Measurements from ENCODE around the gene MTFP1.

MTFP1 gene

DNA sequence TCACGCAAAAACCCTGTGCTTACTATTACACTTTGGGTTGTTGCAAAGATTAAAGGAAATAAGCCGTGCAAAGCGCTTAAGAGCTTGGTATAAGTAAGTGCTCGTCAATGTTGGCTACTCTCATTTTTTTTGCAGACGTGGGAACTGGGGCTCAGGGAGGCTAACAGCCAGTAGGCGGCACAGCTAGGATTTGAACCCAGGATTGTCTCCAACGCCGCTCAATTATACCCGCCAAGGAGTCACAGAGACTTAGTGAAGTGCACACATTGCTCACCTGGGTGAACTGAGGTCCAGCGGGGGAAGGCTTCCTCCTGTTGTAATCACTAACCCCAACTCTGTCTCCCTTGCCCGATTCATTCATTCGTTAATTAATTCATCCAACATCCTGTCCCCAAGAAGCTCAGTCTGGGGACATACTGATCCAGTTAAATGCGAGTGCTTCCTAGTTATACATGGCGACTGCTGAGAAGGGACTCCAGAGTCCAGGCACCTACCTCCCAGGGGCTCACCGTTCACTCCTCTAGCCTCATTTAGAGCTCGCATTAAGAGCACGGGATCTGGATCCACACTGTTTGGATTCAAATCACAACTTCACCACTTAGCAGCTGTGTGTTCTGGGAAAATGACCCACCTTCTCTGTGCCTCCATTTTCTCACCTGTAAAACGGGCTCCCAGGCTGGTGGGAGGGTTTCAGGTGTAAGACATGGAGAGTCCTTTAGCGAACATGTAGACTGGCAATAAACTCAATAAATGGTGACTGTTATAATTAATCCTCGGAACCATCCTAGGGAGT is 838 bp upstream of the MTFP1 start:
- no peaks in the 10 kb centered on the region for H3F3A ChIP-seq (ENCODE audit: insufficient read depth, low read length)
- H3K79me2 ChIP-seq (ENCODE audit: insufficient read depth, low read length), result no peaks in the 10 kb centered on the region
- H4K20me1 ChIP-seq (ENCODE audit: insufficient read depth, low read length), result no peaks in the 10 kb centered on the region
- no peaks in the 10 kb centered on the region for H3K27me3 ChIP-seq (ENCODE audit: insufficient read depth, low read length)
- peak overlapping the region; percentile 87 for H3K9ac ChIP-seq (ENCODE audit: low read length)
- H3K36me3 ChIP-seq (ENCODE audit: insufficient read depth, low read length), result peaks cover 30% of the 10 kb centered on the region
- peak overlapping the region; percentile 80; the same call in 1 of the 2 replicates for H2AFZ ChIP-seq (ENCODE audit: low read length)
- peak overlapping the region; percentile 81 for H3K4me3 ChIP-seq (ENCODE audit: low read depth, low read length, poor library complexity, severe bottlenecking)
- TF ChIP-seq EZH2 (IDR thresholded peaks at IDR 0.05; ENCODE audit: borderline replicate concordance, low read length), result no peak
- TF ChIP-seq, protein P1, sequence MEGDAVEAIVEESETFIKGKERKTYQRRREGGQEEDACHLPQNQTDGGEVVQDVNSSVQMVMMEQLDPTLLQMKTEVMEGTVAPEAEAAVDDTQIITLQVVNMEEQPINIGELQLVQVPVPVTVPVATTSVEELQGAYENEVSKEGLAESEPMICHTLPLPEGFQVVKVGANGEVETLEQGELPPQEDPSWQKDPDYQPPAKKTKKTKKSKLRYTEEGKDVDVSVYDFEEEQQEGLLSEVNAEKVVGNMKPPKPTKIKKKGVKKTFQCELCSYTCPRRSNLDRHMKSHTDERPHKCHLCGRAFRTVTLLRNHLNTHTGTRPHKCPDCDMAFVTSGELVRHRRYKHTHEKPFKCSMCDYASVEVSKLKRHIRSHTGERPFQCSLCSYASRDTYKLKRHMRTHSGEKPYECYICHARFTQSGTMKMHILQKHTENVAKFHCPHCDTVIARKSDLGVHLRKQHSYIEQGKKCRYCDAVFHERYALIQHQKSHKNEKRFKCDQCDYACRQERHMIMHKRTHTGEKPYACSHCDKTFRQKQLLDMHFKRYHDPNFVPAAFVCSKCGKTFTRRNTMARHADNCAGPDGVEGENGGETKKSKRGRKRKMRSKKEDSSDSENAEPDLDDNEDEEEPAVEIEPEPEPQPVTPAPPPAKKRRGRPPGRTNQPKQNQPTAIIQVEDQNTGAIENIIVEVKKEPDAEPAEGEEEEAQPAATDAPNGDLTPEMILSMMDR (IDR thresholded peaks at IDR 0.05; ENCODE audit: low read length), result peak; percentile 19; the same call in 1 of the 2 replicates
- H3K9me2 ChIP-seq (ENCODE audit: low read depth, low read length), result no peaks in the 10 kb centered on the region
- H3K4me1 ChIP-seq (ENCODE audit: insufficient read depth, low read length, severe bottlenecking), result peaks cover 43% of the 10 kb centered on the region
- peak overlapping the region; percentile 81 for H3K4me2 ChIP-seq (ENCODE audit: low read length)
- H3K9me3 ChIP-seq (ENCODE audit: low read length), result no peaks in the 10 kb centered on the region
- H3K27ac ChIP-seq (ENCODE audit: low read depth, low read length, poor library complexity, severe bottlenecking), result peak overlapping the region; percentile 67

DNA sequence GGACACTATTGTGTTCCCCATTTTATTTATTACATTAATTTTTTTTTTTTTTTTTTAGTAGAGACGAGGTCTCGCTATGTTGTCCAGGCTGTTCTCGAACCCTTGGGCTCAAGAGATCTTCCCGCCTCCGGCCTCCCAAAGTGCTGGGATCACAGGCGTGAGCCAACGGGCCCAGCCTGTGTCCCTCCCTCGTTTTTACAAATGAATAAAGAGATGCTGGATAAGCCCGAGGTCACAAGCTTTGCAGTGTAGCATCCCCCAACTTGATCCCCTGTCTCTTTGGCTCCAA is 297 bp upstream of the MTFP1 start:
- no peak for TF ChIP-seq EZH2 (IDR thresholded peaks at IDR 0.05; ENCODE audit: borderline replicate concordance, low read length)
- TF ChIP-seq, protein P1 (IDR thresholded peaks at IDR 0.05; ENCODE audit: low read length), result no peak
- peak overlapping the region; percentile 81 for H3K4me2 ChIP-seq (ENCODE audit: low read length)
- H3K27ac ChIP-seq (ENCODE audit: low read depth, low read length, poor library complexity, severe bottlenecking), result peak overlapping the region; percentile 67
- H3K9me2 ChIP-seq (ENCODE audit: low read depth, low read length), result no peaks in the 10 kb centered on the region
- H3K4me1 ChIP-seq (ENCODE audit: insufficient read depth, low read length, severe bottlenecking), result peaks cover 43% of the 10 kb centered on the region
- no peaks in the 10 kb centered on the region for H3K27me3 ChIP-seq (ENCODE audit: insufficient read depth, low read length)
- H2AFZ ChIP-seq (ENCODE audit: low read length), result peak overlapping the region; percentile 80; the same call in 1 of the 2 replicates
- H3F3A ChIP-seq (ENCODE audit: insufficient read depth, low read length), result no peaks in the 10 kb centered on the region
- H3K4me3 ChIP-seq (ENCODE audit: low read depth, low read length, poor library complexity, severe bottlenecking), result peak overlapping the region; percentile 81
- H3K79me2 ChIP-seq (ENCODE audit: insufficient read depth, low read length), result no peaks in the 10 kb centered on the region
- H4K20me1 ChIP-seq (ENCODE audit: insufficient read depth, low read length), result no peaks in the 10 kb centered on the region
- peak overlapping the region; percentile 87 for H3K9ac ChIP-seq (ENCODE audit: low read length)
- H3K9me3 ChIP-seq (ENCODE audit: low read length), result no peaks in the 10 kb centered on the region
- peaks cover 29% of the 10 kb centered on the region for H3K36me3 ChIP-seq (ENCODE audit: insufficient read depth, low read length)

DNA sequence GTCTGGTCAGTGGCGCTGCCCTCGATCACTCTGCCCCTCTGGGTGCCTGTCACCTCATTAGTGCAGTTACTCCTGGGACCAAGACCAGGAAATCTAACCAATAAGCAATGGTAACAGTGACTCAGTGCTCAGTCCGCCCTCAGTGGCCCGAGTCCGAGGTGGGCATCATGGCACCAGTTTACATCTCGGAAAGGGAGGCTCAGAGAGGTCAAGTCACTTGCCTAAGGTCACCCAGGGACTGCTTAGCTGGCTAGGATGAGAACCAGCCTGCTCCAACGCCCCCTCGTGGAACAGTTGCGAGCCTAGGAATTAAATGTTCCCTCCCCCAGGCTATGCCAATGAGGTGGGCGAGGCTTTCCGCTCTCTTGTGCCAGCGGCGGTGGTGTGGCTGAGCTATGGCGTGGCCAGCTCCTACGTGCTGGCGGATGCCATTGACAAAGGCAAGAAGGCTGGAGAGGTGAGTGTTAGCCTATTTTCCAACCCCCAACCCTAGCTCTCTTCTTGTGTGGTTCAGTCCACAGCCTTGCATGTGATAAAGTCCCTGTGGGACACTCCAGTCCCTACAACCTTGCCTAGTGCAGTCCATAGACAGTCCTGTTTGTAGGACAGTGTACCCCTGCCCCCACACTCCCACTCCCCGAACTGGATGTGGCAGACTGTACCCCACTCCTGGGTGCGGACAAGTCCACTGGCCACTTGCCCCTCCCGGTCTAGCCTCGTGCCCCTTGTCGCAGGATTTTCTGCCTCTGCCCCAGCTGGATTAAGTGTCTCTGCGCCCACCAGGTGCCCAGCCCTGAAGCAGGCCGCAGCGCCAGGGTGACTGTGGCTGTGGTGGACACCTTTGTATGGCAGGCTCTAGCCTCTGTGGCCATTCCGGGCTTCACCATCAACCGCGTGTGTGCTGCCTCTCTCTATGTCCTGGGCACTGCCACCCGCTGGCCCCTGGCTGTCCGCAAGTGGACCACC is 1.1 kb downstream of the MTFP1 start:
- H3K4me1 ChIP-seq (ENCODE audit: insufficient read depth, low read length, severe bottlenecking), result peaks cover 38% of the 10 kb centered on the region
- TF ChIP-seq EZH2 (IDR thresholded peaks at IDR 0.05; ENCODE audit: borderline replicate concordance, low read length), result no peak
- TF ChIP-seq, protein P1 (IDR thresholded peaks at IDR 0.05; ENCODE audit: low read length), result peak; percentile 80
- 0 out of 2 replicates have a peak overlapping the region, but pooled peaks have one; percentile 1 for H2AFZ ChIP-seq (ENCODE audit: low read length)
- no peaks in the 10 kb centered on the region for H3K27me3 ChIP-seq (ENCODE audit: insufficient read depth, low read length)
- H3K4me3 ChIP-seq (ENCODE audit: low read depth, low read length, poor library complexity, severe bottlenecking), result peak overlapping the region; percentile 81
- peak overlapping the region; percentile 81 for H3K4me2 ChIP-seq (ENCODE audit: low read length)
- H3K27ac ChIP-seq (ENCODE audit: low read depth, low read length, poor library complexity, severe bottlenecking), result peak overlapping the region; percentile 67
- no peaks in the 10 kb centered on the region for H4K20me1 ChIP-seq (ENCODE audit: insufficient read depth, low read length)
- H3K9me3 ChIP-seq (ENCODE audit: low read length), result no peaks in the 10 kb centered on the region
- no peaks in the 10 kb centered on the region for H3K79me2 ChIP-seq (ENCODE audit: insufficient read depth, low read length)
- peaks cover 23% of the 10 kb centered on the region for H3K36me3 ChIP-seq (ENCODE audit: insufficient read depth, low read length)
- H3F3A ChIP-seq (ENCODE audit: insufficient read depth, low read length), result no peaks in the 10 kb centered on the region
- peak overlapping the region; percentile 87 for H3K9ac ChIP-seq (ENCODE audit: low read length)
- no peaks in the 10 kb centered on the region for H3K9me2 ChIP-seq (ENCODE audit: low read depth, low read length)

Measured in OCI-LY1 (cell line).